Measurements from ENCODE around the gene HDAC4. TPM values are rescaled to one million over a fixed set of nuclear protein-coding genes. Genes with fewer than 3 reads are reported as not detected.

The HDAC4 gene
- polyA plus RNA-seq, 5 donors = 7.9 to 11.8 (median 10.9) TPM

GRCh38 chr2:238999291-238999741 is 401.5 kb downstream of the HDAC4 start:
- no peak for DNase-seq

GRCh38 chr2:238998801-238999200 is 402.0 kb downstream of the HDAC4 start:
- DNase-seq = no peak

Measured in right lung (tissue), 5 donors.